ENCODE measurements around the gene RDX.
A peak's percentile ranks its signal among the peaks of the same experiment; 100 is the strongest.
"Not testable (repeated sequence)": the region's sequence is repeated elsewhere in the genome, so short reads cannot be mapped to it uniquely, and the experiment has no call there.

Gene RDX

DNA sequence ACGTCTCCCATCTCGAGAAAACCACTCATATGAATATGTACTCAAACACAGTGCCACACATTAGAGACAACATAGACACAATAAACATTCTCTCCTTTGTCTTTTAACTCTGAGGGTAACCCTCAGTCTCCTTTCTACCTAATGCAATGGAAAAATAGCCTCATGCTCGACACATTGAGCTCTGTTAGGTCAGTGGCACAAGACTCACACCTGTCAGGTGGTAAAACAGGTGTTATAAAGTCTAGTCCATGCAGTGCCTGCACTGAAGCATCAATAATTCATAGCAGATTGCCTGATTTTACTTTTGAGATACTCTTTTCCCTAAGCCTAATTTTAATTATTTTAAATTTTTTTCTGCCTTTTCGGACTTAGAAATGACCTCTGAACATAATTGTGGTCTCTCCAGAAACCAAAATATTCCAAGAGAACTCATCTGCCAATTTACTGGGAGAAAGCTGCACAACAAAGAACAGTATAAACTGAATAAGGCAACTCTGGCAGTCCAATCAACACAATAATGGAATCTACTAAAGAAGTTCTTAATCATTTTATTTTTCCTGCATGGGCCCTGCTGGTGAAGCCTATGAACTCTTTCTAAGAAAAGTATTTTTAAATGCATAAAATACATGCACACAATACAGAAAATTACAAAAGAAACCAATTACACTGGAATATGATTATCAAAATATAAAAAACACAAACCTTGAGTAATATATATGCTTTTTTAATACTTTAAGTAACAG lies 9.9 kb downstream of the RDX start:
- in situ Hi-C loops (cut with MboI; ENCODE audit: low pct_unique_long_range_greater_than_20kb, low sequenced_read_pairs): no loop called here
- DNase-seq: no peak

DNA sequence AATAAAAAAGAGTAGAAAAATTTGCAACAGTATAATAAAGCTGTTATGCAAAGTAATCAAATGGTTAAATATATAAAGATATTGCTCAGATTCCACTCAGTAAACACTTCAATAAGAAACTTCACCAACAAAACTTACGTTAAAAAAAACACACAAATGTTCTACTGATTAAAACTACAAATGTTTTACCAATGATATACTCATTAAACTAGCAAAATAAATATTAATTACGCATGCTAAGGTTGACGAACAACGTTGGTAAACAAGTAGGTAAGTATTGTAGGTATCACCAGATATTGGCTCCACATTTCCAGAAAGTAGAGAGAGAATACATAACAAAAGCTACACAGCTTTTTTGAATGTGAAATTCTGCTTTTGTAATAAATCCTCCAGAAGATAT lies 12.6 kb downstream of the RDX start:
- in situ Hi-C loops (cut with MboI; ENCODE audit: low pct_unique_long_range_greater_than_20kb, low sequenced_read_pairs): no loop called here
- no peak for DNase-seq

DNA sequence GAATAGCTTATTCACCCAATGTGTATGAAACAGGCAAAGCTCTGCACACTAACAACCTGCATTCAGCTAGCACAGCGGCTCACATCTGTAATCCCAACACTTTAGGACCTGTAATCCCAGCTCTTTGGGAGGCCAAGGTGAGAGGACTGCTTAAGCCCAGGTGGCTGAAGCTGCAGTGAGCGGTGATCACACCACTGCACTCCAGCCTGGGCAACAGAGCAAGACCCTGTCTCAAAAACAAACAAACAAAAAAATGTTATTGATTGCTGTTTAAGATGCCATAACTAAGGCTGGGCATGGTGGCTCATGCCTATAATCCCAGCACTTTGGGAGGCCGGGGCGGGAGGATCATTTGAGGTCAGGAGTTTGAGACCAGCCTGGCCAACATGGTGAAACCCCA lies 15.8 kb downstream of the RDX start:
- DNase-seq; in situ Hi-C loops (cut with MboI; ENCODE audit: low pct_unique_long_range_greater_than_20kb, low sequenced_read_pairs): not testable (repeated sequence)

DNA sequence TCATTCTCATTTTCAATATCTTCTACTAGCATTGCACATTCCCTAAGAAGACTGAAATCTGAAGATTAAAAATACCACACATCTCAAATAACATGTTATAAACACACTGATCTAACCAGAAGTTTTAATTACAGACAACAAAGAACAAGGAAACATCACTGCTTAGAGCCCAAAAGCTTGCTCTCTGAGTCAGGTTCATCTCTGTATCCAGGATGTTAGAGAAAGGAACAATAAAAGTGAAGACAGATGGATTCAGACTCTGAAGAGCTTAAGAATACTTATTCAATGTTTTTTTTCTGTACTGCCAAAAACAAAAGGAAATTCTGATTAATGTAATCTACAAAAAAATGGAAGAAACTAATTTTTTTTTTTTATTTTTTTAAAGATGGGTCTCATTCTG lies 16.5 kb downstream of the RDX start:
- in situ Hi-C loops (cut with MboI; ENCODE audit: low pct_unique_long_range_greater_than_20kb, low sequenced_read_pairs): no loop called here
- DNase-seq: no peak

DNA sequence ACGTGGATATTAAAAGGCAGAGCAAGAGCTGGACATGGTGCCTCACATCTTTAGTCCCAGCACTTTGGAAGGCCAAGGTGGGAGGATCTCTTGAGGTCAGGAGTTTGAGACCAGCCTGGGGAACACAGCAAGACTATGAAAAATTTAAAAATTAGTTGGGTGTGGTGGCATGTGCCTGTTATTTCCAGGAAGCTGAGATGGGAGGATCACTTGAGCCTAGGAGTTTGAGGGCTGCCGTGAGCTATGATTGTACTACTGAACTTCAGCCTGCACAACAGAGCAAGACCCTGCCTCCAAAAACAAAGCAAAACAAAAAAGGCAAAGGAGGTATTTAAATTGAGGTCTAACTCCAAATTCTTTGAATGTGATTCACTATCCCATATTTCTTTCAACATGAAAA lies 23.5 kb downstream of the RDX start:
- no peak for DNase-seq
- in situ Hi-C loops (cut with MboI; ENCODE audit: low pct_unique_long_range_greater_than_20kb, low sequenced_read_pairs): no loop called here

DNA sequence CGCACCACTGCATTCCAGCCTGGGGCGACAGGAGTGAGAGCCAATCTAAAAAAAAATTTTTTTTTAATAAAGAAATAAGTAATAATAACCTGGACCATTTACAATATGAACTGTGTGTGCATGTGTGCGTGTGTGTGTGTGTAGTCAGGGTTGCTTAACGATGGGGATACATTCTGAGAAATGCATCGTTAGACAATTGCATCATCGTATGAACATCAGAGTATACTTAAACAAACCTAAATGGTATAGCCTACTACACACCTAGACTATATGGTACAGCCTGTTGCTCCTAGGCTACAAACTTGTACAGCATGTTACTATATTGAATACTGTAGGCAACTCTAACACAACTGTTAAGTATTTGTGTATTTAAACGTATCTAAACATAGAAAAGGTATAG lies 26.4 kb downstream of the RDX start:
- in situ Hi-C loops (cut with MboI; ENCODE audit: low pct_unique_long_range_greater_than_20kb, low sequenced_read_pairs): no loop called here
- DNase-seq: no peak

DNA sequence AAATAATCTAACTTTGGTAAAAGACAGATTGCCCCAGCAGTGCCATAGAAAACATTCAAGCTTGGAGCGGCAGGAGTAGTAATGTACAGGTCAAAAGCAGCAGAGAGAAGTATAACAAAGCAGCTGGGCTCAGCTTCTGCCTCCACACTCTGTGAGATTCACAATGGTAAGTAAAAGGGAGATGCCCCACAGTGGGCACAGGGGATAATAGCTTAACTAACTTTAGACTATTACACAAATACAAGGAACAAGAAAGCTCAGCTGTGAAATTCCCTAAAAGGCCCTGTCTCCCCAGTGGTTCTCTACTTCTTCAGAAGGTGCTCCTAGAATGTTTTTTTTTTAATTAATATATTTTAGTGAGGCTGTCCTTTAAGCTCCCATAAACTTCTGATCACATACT lies 28.0 kb downstream of the RDX start:
- in situ Hi-C loops (cut with MboI; ENCODE audit: low pct_unique_long_range_greater_than_20kb, low sequenced_read_pairs): no loop called here
- DNase-seq: no peak

DNA sequence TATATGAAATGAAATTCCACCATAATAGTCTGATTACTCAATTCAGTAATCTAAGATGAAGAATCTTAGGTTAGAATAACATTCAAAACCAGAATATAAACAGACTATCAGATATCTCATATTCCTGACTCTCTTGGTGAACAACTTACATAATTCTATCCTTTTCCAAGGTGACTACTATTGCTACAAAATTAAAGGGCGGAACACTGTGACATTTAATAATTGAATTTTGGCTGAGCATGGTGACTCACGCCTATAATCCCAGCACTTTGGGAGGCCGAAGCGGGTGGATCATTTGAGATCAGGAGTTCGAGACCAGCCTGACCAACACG lies 34.4 kb downstream of the RDX start:
- in situ Hi-C loops (cut with MboI; ENCODE audit: low pct_unique_long_range_greater_than_20kb, low sequenced_read_pairs): no loop called here
- DNase-seq: no peak

DNA sequence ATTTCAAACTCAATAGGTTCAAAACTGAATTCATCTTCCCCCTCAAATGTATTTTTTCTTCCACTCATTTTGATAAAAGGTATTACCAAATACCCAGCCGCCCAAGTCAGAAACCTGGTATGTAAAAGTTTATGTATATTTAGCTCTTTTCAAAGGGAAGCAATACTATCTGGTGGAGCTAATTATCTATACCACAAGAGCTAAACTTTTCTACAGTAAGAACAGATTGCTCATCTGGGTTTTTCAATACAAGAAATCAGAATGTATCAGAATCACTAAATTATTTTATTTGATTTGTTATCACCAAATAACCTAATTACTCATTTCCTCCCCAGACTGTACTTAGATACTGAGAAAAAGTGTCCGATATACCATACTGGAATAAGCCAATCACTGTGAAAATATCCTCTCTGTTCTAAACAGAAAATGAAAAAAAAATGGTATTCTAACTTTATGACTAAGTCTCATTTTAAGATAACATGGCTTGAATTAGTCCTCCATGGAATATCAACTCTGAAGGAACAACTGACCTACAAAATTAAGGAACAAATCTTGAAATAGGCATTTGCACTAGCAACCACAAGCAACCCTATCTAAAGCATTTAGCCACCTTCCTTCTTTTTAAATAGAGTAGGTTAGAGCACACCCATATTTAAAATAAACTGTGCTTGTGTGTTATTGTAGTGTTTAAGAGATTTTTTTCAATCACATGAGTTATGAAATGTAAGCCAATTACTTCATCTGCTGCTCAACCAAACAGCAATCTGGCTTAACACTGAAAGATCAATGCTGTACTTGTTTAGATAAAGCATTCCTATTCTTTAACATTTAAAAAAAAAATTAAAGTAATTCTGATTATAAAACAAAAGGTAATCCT lies 35.0 kb downstream of the RDX start:
- in situ Hi-C loops (cut with MboI; ENCODE audit: low pct_unique_long_range_greater_than_20kb, low sequenced_read_pairs): no loop called here
- DNase-seq: no peak

DNA sequence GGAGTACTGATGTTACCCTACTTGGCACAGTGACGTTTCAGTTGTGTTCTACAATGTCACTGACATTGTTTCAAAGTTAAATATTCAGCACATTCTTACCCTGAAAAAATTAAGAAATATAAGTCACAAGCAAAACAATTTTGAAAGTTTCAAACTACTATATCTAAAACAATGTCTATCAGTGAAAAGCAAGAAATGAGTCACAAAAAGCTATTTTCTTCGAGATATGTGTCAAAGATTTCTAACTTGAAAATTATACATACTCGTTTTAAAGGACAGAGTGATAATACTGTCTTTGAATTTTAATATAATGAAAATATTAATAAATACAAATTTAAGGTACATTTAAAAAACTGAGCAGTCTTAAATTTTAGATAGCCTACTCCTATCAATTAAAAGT lies 42.9 kb downstream of the RDX start:
- in situ Hi-C loops (cut with MboI; ENCODE audit: low pct_unique_long_range_greater_than_20kb, low sequenced_read_pairs): no loop called here
- no peak for DNase-seq

DNA sequence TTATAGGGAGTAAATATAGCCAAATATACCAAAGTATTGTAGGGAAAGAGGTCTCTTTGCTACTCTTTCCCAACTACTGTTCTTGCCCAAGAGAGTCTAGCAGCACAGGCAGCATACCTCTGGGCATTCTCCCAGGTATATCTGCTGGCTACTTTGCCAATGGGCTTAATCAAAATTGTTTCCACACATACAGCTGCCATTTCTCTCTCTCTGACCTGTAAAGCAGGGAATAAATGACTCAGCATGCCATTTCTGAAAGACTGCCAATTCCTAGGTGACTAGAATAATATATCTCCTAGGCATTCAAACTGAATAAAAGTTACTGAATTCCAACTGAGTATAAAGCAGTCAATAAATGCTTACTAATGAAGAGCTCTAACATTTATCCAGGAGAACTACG lies 44.6 kb downstream of the RDX start:
- no peak for DNase-seq

DNA sequence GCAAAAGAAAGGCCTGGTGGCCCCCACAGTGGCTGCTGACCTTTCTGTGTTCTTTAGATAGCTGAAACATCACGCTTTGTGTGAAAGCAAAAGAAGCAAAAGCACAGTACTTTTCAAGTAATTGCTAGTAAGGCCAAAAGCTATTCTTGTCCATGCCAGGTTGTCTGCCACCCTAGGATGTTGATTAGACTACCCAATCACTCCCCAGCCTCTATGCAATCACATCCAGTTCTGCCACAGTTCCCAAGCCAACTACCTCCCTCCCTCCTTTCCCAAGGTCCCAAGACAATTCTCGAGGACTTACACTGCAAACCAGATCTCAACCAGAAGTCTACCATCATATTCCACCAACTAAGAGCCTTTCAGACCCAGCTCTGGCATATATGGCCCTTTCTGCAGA lies 46.2 kb downstream of the RDX start:
- DNase-seq: no peak

More for the DNA sequence above, 44.6 kb downstream of the RDX start:
- in situ Hi-C loops (cut with MboI; ENCODE audit: low pct_unique_long_range_greater_than_20kb, low sequenced_read_pairs): no loop called here

DNA sequence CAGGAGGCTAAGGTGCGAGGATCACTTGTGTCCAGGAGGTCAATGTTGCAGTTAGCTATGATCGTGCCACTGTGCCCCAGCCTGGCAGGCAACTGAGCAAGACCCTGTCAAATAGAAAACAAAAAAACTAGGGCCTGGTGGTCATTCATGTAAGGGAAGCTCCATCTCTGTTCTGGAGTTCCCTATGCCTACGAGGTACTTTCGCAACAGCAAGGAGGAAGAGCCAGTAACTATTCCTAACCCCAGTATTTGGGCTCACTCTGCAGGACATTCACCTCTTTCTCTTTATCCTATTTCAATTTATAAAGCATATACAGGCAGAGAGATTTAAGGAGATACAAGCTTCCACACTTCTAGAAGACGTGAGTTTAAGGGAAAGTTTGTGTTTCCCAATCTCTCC lies 46.6 kb downstream of the RDX start:
- in situ Hi-C loops (cut with MboI; ENCODE audit: low pct_unique_long_range_greater_than_20kb, low sequenced_read_pairs): no loop called here
- DNase-seq: no peak

More for the DNA sequence above, 46.2 kb downstream of the RDX start:
- in situ Hi-C loops (cut with MboI; ENCODE audit: low pct_unique_long_range_greater_than_20kb, low sequenced_read_pairs): no loop called here

DNA sequence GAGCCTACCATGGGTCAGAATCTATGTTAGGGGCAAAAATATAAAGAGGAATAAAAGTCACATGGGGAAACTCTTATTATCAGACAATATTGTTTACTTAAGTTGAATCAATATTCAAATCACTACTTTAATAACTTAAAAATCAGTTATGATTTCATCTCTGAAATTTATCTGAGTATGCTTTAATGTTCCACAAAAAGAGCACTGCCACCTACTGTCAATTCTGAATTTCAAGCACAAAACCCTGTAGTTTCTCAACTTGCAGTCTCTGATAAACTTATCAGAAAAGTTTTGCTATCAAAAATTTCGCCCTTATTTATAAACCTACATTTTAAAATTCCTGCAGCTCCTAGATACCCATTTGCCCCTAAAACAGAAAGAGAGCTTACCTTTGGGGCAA lies 47.3 kb downstream of the RDX start:
- no peak for DNase-seq
- in situ Hi-C loops (cut with MboI; ENCODE audit: low pct_unique_long_range_greater_than_20kb, low sequenced_read_pairs): no loop called here

DNA sequence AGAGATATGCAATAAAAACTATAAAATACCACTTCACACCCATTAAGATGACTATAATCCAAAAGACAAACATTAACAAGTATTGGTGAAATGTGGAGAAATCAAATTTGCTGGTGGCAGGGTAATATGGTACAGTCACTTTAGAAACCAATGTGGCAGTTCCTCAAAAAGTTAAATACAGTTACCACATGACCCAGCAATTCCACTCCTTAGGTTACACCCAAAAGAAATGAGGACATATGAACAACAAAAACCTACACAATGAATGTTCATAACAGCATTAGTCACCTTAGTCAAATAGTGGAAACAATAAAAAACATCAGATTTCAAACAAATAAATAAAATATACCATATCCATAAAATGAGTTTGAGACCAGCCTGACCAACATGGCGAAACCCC lies 52.6 kb downstream of the RDX start:
- peak; percentile 37 for DNase-seq
- in situ Hi-C loops (cut with MboI; ENCODE audit: low pct_unique_long_range_greater_than_20kb, low sequenced_read_pairs): no loop called here

DNA sequence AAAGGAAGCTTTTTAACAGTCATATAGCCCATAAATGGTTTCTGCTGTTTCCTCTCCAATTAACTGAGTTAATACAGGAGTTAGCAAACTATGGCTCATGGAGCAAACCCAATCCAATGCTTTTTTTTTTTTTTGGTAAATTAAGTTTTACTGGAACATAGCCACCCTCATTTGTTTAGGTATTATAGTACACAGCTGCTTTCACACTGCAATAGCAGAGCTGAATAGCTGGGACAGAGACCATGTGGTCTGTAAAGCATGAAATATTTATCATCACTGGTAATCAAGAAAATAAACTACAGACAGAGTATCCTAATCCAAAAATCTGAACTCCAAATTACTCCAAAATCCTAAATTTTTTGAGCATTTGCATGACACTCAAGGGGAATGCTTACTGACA lies 53.7 kb downstream of the RDX start:
- no peak for DNase-seq
- in situ Hi-C loops (cut with MboI; ENCODE audit: low pct_unique_long_range_greater_than_20kb, low sequenced_read_pairs): no loop called here

DNA sequence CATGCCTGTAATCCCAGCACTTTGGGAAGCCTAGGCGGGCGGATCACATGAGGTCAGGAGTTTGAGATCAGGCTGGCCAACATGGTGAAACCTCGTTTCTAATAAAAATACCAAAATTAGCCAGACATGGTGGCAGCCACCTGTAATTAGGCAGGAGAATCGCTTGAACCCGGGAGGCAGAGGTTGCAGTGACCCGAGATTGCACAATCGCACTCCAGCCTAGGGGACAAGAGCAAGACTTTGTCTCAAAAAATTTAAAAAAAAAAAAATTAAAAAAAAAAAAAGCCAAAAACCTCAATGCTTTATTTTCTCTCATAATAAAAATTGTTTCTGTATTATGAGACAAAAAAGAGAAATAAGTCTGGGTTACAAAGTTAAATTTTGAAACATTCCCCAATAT lies 54.2 kb downstream of the RDX start:
- DNase-seq: no peak
- in situ Hi-C loops (cut with MboI; ENCODE audit: low pct_unique_long_range_greater_than_20kb, low sequenced_read_pairs): no loop called here

DNA sequence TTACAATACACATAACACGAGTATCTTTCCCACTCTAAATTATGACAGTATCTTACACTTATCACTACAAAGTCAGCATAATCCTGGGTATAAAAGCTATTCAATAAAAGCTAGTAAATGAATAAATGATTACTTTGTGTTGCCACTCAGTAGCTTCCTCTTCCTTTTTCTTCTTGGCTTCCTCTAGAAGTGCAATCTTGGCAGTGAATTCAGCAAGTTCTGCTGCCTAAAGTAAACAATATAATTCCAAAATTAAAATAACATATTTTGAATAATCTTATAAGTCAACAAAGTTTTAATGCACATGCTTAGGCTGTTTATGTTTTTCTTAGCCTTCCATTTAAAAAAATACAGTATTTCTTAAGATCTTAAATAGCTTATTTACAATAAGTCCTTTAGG lies 60.4 kb downstream of the RDX start:
- in situ Hi-C loops (cut with MboI; ENCODE audit: low pct_unique_long_range_greater_than_20kb, low sequenced_read_pairs): no loop called here
- no peak for DNase-seq

DNA sequence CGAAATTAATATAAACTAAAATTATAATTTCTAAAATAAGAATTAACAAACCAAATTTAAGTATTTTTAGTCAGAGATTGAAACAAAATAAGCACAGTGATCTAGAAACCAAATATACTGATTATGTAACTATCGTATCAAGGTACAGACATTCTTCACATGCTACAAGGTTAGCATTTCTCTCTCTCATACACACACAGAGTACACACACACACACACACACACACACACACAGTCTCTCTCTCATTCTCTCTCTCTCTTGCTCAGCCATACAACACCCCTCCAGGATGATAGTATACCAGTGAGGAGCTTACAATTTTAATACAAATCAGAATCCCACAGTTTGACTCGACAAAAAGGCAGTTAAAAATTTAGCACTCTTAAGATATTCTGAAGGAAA lies 66.0 kb downstream of the RDX start:
- in situ Hi-C loops (cut with MboI; ENCODE audit: low pct_unique_long_range_greater_than_20kb, low sequenced_read_pairs): no loop called here
- no peak for DNase-seq

DNA sequence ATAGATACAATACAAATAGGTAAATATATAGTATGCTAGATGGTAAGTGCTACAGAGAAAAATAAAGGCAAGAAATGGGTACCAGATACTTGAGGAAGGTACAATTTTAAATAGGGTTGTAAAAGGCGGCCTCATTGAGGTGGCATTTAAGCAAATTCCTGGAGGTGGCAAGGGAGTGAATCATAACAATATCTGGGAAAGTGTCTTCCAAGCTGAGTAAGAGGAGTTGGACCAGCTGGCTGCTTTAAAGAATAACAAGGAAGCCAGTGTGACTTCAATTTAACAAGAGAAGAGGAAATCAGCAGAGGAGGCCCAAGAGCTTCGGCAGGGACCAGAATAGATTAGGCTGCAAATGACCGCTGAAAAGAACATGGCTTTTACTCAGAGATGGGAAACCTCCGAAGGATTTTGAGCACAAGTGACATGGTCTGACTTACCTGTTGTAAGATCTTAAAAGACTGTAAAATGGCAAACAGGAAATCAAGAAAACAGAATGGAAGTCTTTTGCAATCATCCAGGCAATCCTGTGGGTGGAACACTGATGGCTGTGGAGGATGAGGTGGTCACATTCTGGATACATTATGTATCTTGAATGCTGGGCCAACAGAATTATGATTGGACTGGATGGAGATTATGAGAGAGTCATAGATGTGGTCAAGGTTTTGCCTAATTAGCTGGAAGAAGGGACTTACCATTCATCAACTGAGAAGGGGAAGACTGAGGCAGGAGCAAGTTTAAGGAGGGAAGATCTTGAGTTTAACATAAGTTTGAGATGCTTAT lies 77.2 kb downstream of the RDX start:
- in situ Hi-C loops (cut with MboI; ENCODE audit: low pct_unique_long_range_greater_than_20kb, low sequenced_read_pairs): no loop called here
- DNase-seq: no peak
